Measurements from ENCODE around the gene KBTBD7. TPM values are rescaled to one million over a fixed set of nuclear protein-coding genes. Genes with fewer than 3 reads are reported as not detected.
A peak's percentile ranks its signal among the peaks of the same experiment; 100 is the strongest.

Gene KBTBD7
- polyA plus RNA-seq, 3 donors: 0.43 to 7.7 (median 5.5) TPM

- Mint-ChIP-seq H3K4me1 (peaks cover 24% of the 10 kb centered on the region), H3K9me3 (peaks cover 0 to 16% (median 3%) of the 10 kb centered on the region in 7 donors)
These were observed 12.1 kb downstream of the KBTBD7 start for GRCh38 chr13:41182231-41182630.

GRCh38 chr13:41179593-41180250, 14.6 kb downstream of the KBTBD7 start:
- Mint-ChIP-seq H3K4me1 (peaks cover 26% of the 10 kb centered on the region), H3K9me3 (peaks cover 6 to 37% (median 21%) of the 10 kb centered on the region in 7 donors), H3K36me3 (peaks cover 4 to 5% of the 10 kb centered on the region in 2 donors), H3K27me3 (ENCODE audit: low read depth in 3 of 3) (peaks cover 0 to 3% (median 0%) of the 10 kb centered on the region in 3 donors), H3K4me3 (no peak overlapping the region), H3K27ac (peak overlapping the region in 1 of 7 donors; percentile 97)
- peaks cover 16 to 21% of the 10 kb centered on the region in 2 donors for H3K9me3 ChIP-seq (replicated peaks in 1 of 2; ENCODE audit: control insufficient read depth in 1 of 2, insufficient read depth in 1 of 2, low read length in 2 of 2)
- H4K20me1 ChIP-seq (ENCODE audit: insufficient read depth, low read length): no peaks in the 10 kb centered on the region
- H2AFZ ChIP-seq (ENCODE audit: insufficient read depth, low read depth, low read length, poor library complexity, severe bottlenecking): no peak overlapping the region
- no peak for DNase-seq
- no peaks in the 10 kb centered on the region for H3K79me2 ChIP-seq (ENCODE audit: insufficient read depth, low read length)
- TF ChIP-seq CTCF (IDR thresholded peaks at IDR 0.05): no peak
- H3K9ac ChIP-seq (ENCODE audit: insufficient read depth, low read length, poor library complexity, severe bottlenecking): no peak overlapping the region
- H3K4me2 ChIP-seq (replicated peaks; ENCODE audit: extremely low read depth, low read length, poor library complexity, severe bottlenecking): no peak overlapping the region
- no CpG with 5 or more reads among the region's 4 CpGs for WGBS (ENCODE audit: insufficient coverage)
- peaks cover 22 to 25% of the 10 kb centered on the region in 2 donors for H3K4me1 ChIP-seq (ENCODE audit: control insufficient read depth in 1 of 2, insufficient read depth in 2 of 2, low read length in 2 of 2)
- H3K36me3 ChIP-seq (replicated peaks in 1 of 2; ENCODE audit: control insufficient read depth in 1 of 2, insufficient read depth in 2 of 2, low read length in 2 of 2): no peaks in the 10 kb centered on the region
- H3K27me3 ChIP-seq (ENCODE audit: control insufficient read depth in 2 of 2, insufficient read depth in 2 of 2, low read length in 2 of 2): no peaks in the 10 kb centered on the region
- intact Hi-C loops (cut with micrococcal nuclease): no loop called here
- H3K4me3 ChIP-seq (replicated peaks in 1 of 3; ENCODE audit: low read depth in 2 of 3, low read length in 3 of 3): no peak overlapping the region
- H3K27ac ChIP-seq (ENCODE audit: low read depth in 1 of 2, low read length in 2 of 2): peak overlapping the region in 1 of 2 donors; percentile 91

More at GRCh38 chr13:41182231-41182630, 12.1 kb downstream of the KBTBD7 start:
- Mint-ChIP-seq H3K27ac (no peak overlapping the region), H3K36me3 (no peaks in the 10 kb centered on the region), H3K4me3 (no peak overlapping the region), H3K27me3 (ENCODE audit: low read depth in 3 of 3) (peaks cover 0 to 3% (median 0%) of the 10 kb centered on the region in 3 donors)
- H3K79me2 ChIP-seq (ENCODE audit: insufficient read depth, low read length): no peaks in the 10 kb centered on the region
- H4K20me1 ChIP-seq (ENCODE audit: insufficient read depth, low read length): no peaks in the 10 kb centered on the region
- no peaks in the 10 kb centered on the region for H3K27me3 ChIP-seq (ENCODE audit: control insufficient read depth in 2 of 2, insufficient read depth in 2 of 2, low read length in 2 of 2)
- H3K4me3 ChIP-seq (replicated peaks in 1 of 3; ENCODE audit: low read depth in 2 of 3, low read length in 3 of 3): no peak overlapping the region
- TF ChIP-seq CTCF (IDR thresholded peaks at IDR 0.05): no peak
- H3K36me3 ChIP-seq (replicated peaks in 1 of 2; ENCODE audit: control insufficient read depth in 1 of 2, insufficient read depth in 2 of 2, low read length in 2 of 2): no peaks in the 10 kb centered on the region
- intact Hi-C loops (cut with micrococcal nuclease): no loop called here
- peaks cover 19 to 23% of the 10 kb centered on the region in 2 donors for H3K4me1 ChIP-seq (ENCODE audit: control insufficient read depth in 1 of 2, insufficient read depth in 2 of 2, low read length in 2 of 2)
- DNase-seq: no peak
- no peaks in the 10 kb centered on the region for H3K9me3 ChIP-seq (replicated peaks in 1 of 2; ENCODE audit: control insufficient read depth in 1 of 2, insufficient read depth in 1 of 2, low read length in 2 of 2)
- H3K27ac ChIP-seq (ENCODE audit: low read depth in 1 of 2, low read length in 2 of 2): no peak overlapping the region
- H3K4me2 ChIP-seq (replicated peaks; ENCODE audit: extremely low read depth, low read length, poor library complexity, severe bottlenecking): no peak overlapping the region
- H2AFZ ChIP-seq (ENCODE audit: insufficient read depth, low read depth, low read length, poor library complexity, severe bottlenecking): no peak overlapping the region
- H3K9ac ChIP-seq (ENCODE audit: insufficient read depth, low read length, poor library complexity, severe bottlenecking): no peak overlapping the region
